H9 (cell line): ENCODE data around the gene XXYLT1. TPM values are rescaled to one million over a fixed set of nuclear protein-coding genes. Genes with fewer than 3 reads are reported as not detected.

ENCODE experiments used
- DNase-seq: peaks from one replicate; pipeline ENCODE4 v3.0.0-alpha.2; 2017
- H2AFZ ChIP-seq: one replicate; pipeline ENCODE4 v1.6.1; 2013; ENCODE audit warnings: mild to moderate bottlenecking, low read length, control low read depth, moderate library complexity
- H2AK5ac ChIP-seq: 2 replicates; pipeline ENCODE4 v1.6.1; 2013; ENCODE audit warnings: low read length, control low read depth, mixed read lengths; ENCODE audit not compliant: insufficient read length
- H2BK120ac ChIP-seq: one replicate; pipeline ENCODE4 v1.6.1; 2013; ENCODE audit warnings: low read depth, mild to moderate bottlenecking, low read length, control low read depth, inconsistent platforms; ENCODE audit not compliant: poor library complexity, severe bottlenecking
- H2BK12ac ChIP-seq: 2 replicates; pipeline ENCODE4 v1.6.1; 2013; ENCODE audit warnings: low read length, control low read depth, mixed read lengths, low read depth; ENCODE audit not compliant: insufficient read length
- H2BK15ac ChIP-seq: 2 replicates; pipeline ENCODE4 v1.6.1; 2013; ENCODE audit warnings: low read depth, low read length, control low read depth
- H2BK20ac ChIP-seq: one replicate; pipeline ENCODE4 v1.6.1; 2013; ENCODE audit warnings: low read depth, mild to moderate bottlenecking, low read length, control low read depth, inconsistent platforms; ENCODE audit not compliant: poor library complexity, severe bottlenecking
- H2BK5ac ChIP-seq: 2 replicates; pipeline ENCODE4 v1.6.1; 2013; ENCODE audit warnings: low read length, control low read depth, mixed read lengths; ENCODE audit not compliant: insufficient read length
- H3K14ac ChIP-seq: 2 replicates; pipeline ENCODE4 v1.6.1; 2013; ENCODE audit warnings: low read length, control low read depth; ENCODE audit not compliant: insufficient read depth
- H3K18ac ChIP-seq: 2 replicates; pipeline ENCODE4 v1.6.1; 2013; ENCODE audit warnings: low read depth, mild to moderate bottlenecking, mixed read lengths, low read length, control low read depth; ENCODE audit not compliant: insufficient read length
- H3K23ac ChIP-seq: 2 replicates; pipeline ENCODE4 v1.6.1; 2013; ENCODE audit warnings: low read length, control low read depth, mixed read lengths, low read depth; ENCODE audit not compliant: insufficient read length
- H3K23me2 ChIP-seq: 2 replicates; pipeline ENCODE4 v1.6.1; 2013; ENCODE audit warnings: low read depth, mild to moderate bottlenecking, mixed read lengths, low read length, control low read depth; ENCODE audit not compliant: insufficient read length, poor library complexity, severe bottlenecking
- H3K27ac ChIP-seq: 2 replicates; pipeline ENCODE4 v1.5.1; 2013; ENCODE audit warnings: low read length, control low read depth, mixed read lengths, low read depth; ENCODE audit not compliant: insufficient read length
- H3K27me3 ChIP-seq: 2 replicates; pipeline ENCODE4 v1.6.1; 2013; ENCODE audit warnings: low read length, control low read depth, inconsistent platforms; ENCODE audit not compliant: insufficient read depth
- H3K4ac ChIP-seq: 2 replicates; pipeline ENCODE4 v1.6.1; 2013; ENCODE audit warnings: low read depth, mild to moderate bottlenecking, control low read depth, inconsistent platforms, low read length, moderate library complexity
- H3K4me1 ChIP-seq: 2 replicates; pipeline ENCODE4 v1.6.1; 2013; ENCODE audit warnings: low read length, control low read depth, inconsistent platforms; ENCODE audit not compliant: insufficient read depth
- H3K4me2 ChIP-seq: 2 replicates; pipeline ENCODE4 v1.6.1; 2013; ENCODE audit warnings: low read length, control low read depth, mixed read lengths; ENCODE audit not compliant: insufficient read length, insufficient read depth
- H3K56ac ChIP-seq: 2 replicates; pipeline ENCODE4 v1.6.1; 2013; ENCODE audit warnings: low read depth, mild to moderate bottlenecking, mixed read lengths, low read length, control low read depth; ENCODE audit not compliant: insufficient read length
- H3K79me1 ChIP-seq: 2 replicates; pipeline ENCODE4 v1.6.1; 2013; ENCODE audit warnings: low read depth, mild to moderate bottlenecking, moderate library complexity, low read length, control low read depth, inconsistent platforms; ENCODE audit not compliant: insufficient read depth, poor library complexity, severe bottlenecking
- H3K79me2 ChIP-seq: 2 replicates; pipeline ENCODE4 v1.6.1; 2013; ENCODE audit warnings: low read length, control low read depth, inconsistent platforms; ENCODE audit not compliant: insufficient read depth
- H3K9ac ChIP-seq: 2 replicates; pipeline ENCODE4 v1.6.1; 2013; ENCODE audit warnings: low read length, control low read depth, mixed read lengths; ENCODE audit not compliant: insufficient read length; ENCODE audit errors: extremely low read depth
- H3K9me3 ChIP-seq: one replicate; pipeline ENCODE4 v1.6.1; 2013; ENCODE audit warnings: low read depth, low read length, inconsistent platforms; ENCODE audit not compliant: control insufficient read depth
- H3T11ph ChIP-seq: one replicate; pipeline ENCODE4 v1.6.1; 2013; ENCODE audit warnings: mild to moderate bottlenecking, low read length, control low read depth, inconsistent platforms
- H4K20me1 ChIP-seq: one replicate; pipeline ENCODE4 v1.6.1; 2013; ENCODE audit not compliant: control insufficient read depth, insufficient read length, insufficient read depth
- H4K5ac ChIP-seq: 2 replicates; pipeline ENCODE4 v1.6.1; 2013; ENCODE audit warnings: low read depth, mild to moderate bottlenecking, mixed read lengths, low read length, control low read depth; ENCODE audit not compliant: insufficient read length
- H4K8ac ChIP-seq: replicated peaks from 2 replicates; pipeline ENCODE4 v1.6.1; 2013; ENCODE audit warnings: low read length, control low read depth, mixed read lengths, low read depth; ENCODE audit not compliant: insufficient read length
- H4K91ac ChIP-seq: 2 replicates; pipeline ENCODE4 v1.6.1; 2013; ENCODE audit warnings: low read depth, mild to moderate bottlenecking, moderate library complexity, mixed read lengths, low read length, control low read depth; ENCODE audit not compliant: insufficient read length
- H3K27ac Mint-ChIP-seq, 3 experiments: 2 replicates in 2 of 3; 3 replicates in 1 of 3; pipeline ENCODE4 v1.8.0; 2020 to 2021; ENCODE audit warnings: mixed read lengths in 3 of 3, mild to moderate bottlenecking in 1 of 3, moderate library complexity in 1 of 3
- H3K27me3 Mint-ChIP-seq: 2 replicates; pipeline ENCODE4 v1.8.0; 2021; ENCODE audit warnings: low read depth, mild to moderate bottlenecking, moderate library complexity, mixed read lengths
- H3K36me3 Mint-ChIP-seq, 3 experiments: 2 replicates in 2 of 3; 3 replicates in 1 of 3; pipeline ENCODE4 v1.8.0; 2020 to 2021; ENCODE audit warnings: low read depth in 3 of 3, mixed read lengths in 3 of 3; ENCODE audit not compliant: insufficient read depth in 1 of 3
- H3K4me1 Mint-ChIP-seq, 2 experiments: 2 replicates each; pipeline ENCODE4 v1.8.0; 2020; ENCODE audit warnings: mixed read lengths in 2 of 2
- H3K4me3 Mint-ChIP-seq, 2 experiments: 2 replicates in 1 of 2; 3 replicates in 1 of 2; pipeline ENCODE4 v1.8.0; 2020 to 2021; ENCODE audit warnings: mild to moderate bottlenecking in 2 of 2, mixed read lengths in 2 of 2, moderate library complexity in 1 of 2
- H3K9me3 Mint-ChIP-seq, 2 experiments: 2 replicates in 1 of 2; 3 replicates in 1 of 2; pipeline ENCODE4 v1.8.0; 2020; ENCODE audit warnings: mild to moderate bottlenecking in 2 of 2, mixed read lengths in 2 of 2, moderate library complexity in 1 of 2
- WGBS: extraction: QIAGEN DNeasy Blood & Tissue Kit; methylation state at CpG from one replicate; pipeline ENCODE4 v1.1.7; 2013; ENCODE audit warnings: missing lambda C conversion rate, low lambda C conversion rate, mixed read lengths; ENCODE audit not compliant: insufficient read length; ENCODE audit errors: extremely low coverage; 5-methylcytosine and 5-hydroxymethylcytosine counted together
- total RNA-seq: library from RNA; stranded (reverse); gene quantifications from 2 replicates; pipeline ENCODE4 v1.2.1, GENCODE V29; 2021
- TF ChIP-seq, protein P1 (sequence below): fragments of 200-600 bp; sonication (generic); conservative IDR thresholded peaks from 3 replicates; pipeline ENCODE4 v1.8.0; 2021; ENCODE audit warnings: antibody characterized with exemption, mild to moderate bottlenecking

The XXYLT1 gene
- total RNA-seq, 1 experiment from 2014 or later, result 22.7 TPM

DNA sequence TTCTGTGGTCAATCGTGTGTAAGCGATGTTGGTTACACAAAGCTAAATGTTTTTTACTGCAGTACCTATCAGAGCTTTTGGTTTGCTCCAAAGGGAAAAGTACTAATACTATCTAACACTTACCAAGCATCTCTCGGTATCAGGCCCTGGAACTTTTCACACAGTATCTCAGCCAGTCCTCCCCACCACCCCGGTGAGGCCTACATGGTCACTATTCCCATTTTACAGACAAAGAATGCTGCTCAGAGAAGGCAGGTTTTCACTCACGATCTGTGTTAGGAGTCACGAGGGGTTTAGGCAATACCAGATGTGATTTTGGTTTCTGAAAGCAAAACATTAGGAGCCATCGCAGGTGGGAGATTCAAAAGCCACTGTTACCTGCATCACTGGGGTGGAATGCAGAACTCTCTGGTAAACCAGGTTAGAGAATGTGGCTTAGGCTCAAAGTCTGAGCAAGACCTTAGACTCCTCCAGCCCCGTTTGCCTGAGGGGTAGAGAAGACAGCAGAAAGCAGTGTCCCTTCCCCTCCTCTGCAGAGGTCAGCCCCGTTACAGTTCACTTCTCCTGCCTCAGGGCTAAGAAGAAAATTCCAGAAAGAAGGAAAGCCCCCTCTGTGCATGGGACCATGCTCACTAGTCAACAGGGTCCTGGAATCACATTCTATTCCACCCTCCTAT is 57.2 kb downstream of the XXYLT1 start:
- H3K9me3 ChIP-seq, result no peaks in the 10 kb centered on the region
- WGBS, result no CpG with 5 or more reads among the region's 9 CpGs
- no peak overlapping the region for H2BK15ac ChIP-seq
- H4K5ac ChIP-seq, result no peak overlapping the region
- no peak overlapping the region for H2AFZ ChIP-seq
- H3K4me3 Mint-ChIP-seq, result no peak overlapping the region
- no peak overlapping the region for H3T11ph ChIP-seq
- no peak overlapping the region for H2BK5ac ChIP-seq
- no peak overlapping the region for H2BK120ac ChIP-seq
- H3K27ac Mint-ChIP-seq, result peak overlapping the region in 2 of 3 experiments; percentile 39 to 59; a peak in 1 of 7 replicates
- H3K14ac ChIP-seq, result no peak overlapping the region
- no peak overlapping the region for H3K18ac ChIP-seq
- H3K9ac ChIP-seq, result no peak overlapping the region
- no peaks in the 10 kb centered on the region for H3K27me3 Mint-ChIP-seq
- TF ChIP-seq, protein P1, sequence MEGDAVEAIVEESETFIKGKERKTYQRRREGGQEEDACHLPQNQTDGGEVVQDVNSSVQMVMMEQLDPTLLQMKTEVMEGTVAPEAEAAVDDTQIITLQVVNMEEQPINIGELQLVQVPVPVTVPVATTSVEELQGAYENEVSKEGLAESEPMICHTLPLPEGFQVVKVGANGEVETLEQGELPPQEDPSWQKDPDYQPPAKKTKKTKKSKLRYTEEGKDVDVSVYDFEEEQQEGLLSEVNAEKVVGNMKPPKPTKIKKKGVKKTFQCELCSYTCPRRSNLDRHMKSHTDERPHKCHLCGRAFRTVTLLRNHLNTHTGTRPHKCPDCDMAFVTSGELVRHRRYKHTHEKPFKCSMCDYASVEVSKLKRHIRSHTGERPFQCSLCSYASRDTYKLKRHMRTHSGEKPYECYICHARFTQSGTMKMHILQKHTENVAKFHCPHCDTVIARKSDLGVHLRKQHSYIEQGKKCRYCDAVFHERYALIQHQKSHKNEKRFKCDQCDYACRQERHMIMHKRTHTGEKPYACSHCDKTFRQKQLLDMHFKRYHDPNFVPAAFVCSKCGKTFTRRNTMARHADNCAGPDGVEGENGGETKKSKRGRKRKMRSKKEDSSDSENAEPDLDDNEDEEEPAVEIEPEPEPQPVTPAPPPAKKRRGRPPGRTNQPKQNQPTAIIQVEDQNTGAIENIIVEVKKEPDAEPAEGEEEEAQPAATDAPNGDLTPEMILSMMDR, result no peak
- DNase-seq, result no peak
- H2BK20ac ChIP-seq, result no peak overlapping the region
- H3K79me1 ChIP-seq, result no peaks in the 10 kb centered on the region
- H3K27me3 ChIP-seq, result no peaks in the 10 kb centered on the region
- H3K23ac ChIP-seq, result no peak overlapping the region
- H3K4me2 ChIP-seq, result no peak overlapping the region
- peaks cover 4 to 10% (median 5%) of the 10 kb centered on the region in 3 experiments; a peak in 5 of 7 replicates for H3K36me3 Mint-ChIP-seq
- H3K23me2 ChIP-seq, result no peaks in the 10 kb centered on the region
- H3K4me1 ChIP-seq, result no peaks in the 10 kb centered on the region; the same call in none of the 2 replicates
- H4K20me1 ChIP-seq, result no peaks in the 10 kb centered on the region
- no peak overlapping the region for H2BK12ac ChIP-seq
- no peak overlapping the region for H2AK5ac ChIP-seq
- no peak overlapping the region for H3K4ac ChIP-seq
- no peak overlapping the region for H3K27ac ChIP-seq
- no peak overlapping the region for H4K91ac ChIP-seq
- no peaks in the 10 kb centered on the region for H3K9me3 Mint-ChIP-seq
- H3K4me1 Mint-ChIP-seq, result peaks cover 34 to 36% of the 10 kb centered on the region in 2 experiments
- H3K79me2 ChIP-seq, result peaks cover 2% of the 10 kb centered on the region; the same call in 1 of the 2 replicates
- H4K8ac ChIP-seq, result no peak overlapping the region
- no peak overlapping the region for H3K56ac ChIP-seq
